H9 (cell line): ENCODE data around the gene FLRT2. TPM values are rescaled to one million over a fixed set of nuclear protein-coding genes. Genes with fewer than 3 reads are reported as not detected.

Experiments used
- DNase-seq: peaks from one replicate; pipeline ENCODE4 v3.0.0-alpha.2; 2017
- H2AFZ ChIP-seq: one replicate; pipeline ENCODE4 v1.6.1; 2013; ENCODE audit warnings: mild to moderate bottlenecking, low read length, control low read depth, moderate library complexity
- H2AK5ac ChIP-seq: 2 replicates; pipeline ENCODE4 v1.6.1; 2013; ENCODE audit warnings: low read length, control low read depth, mixed read lengths; ENCODE audit not compliant: insufficient read length
- H2BK120ac ChIP-seq: one replicate; pipeline ENCODE4 v1.6.1; 2013; ENCODE audit warnings: low read depth, mild to moderate bottlenecking, low read length, control low read depth, inconsistent platforms; ENCODE audit not compliant: poor library complexity, severe bottlenecking
- H2BK12ac ChIP-seq: 2 replicates; pipeline ENCODE4 v1.6.1; 2013; ENCODE audit warnings: low read length, control low read depth, mixed read lengths, low read depth; ENCODE audit not compliant: insufficient read length
- H2BK15ac ChIP-seq: 2 replicates; pipeline ENCODE4 v1.6.1; 2013; ENCODE audit warnings: low read depth, low read length, control low read depth
- H2BK20ac ChIP-seq: one replicate; pipeline ENCODE4 v1.6.1; 2013; ENCODE audit warnings: low read depth, mild to moderate bottlenecking, low read length, control low read depth, inconsistent platforms; ENCODE audit not compliant: poor library complexity, severe bottlenecking
- H2BK5ac ChIP-seq: 2 replicates; pipeline ENCODE4 v1.6.1; 2013; ENCODE audit warnings: low read length, control low read depth, mixed read lengths; ENCODE audit not compliant: insufficient read length
- H3K14ac ChIP-seq: 2 replicates; pipeline ENCODE4 v1.6.1; 2013; ENCODE audit warnings: low read length, control low read depth; ENCODE audit not compliant: insufficient read depth
- H3K18ac ChIP-seq: 2 replicates; pipeline ENCODE4 v1.6.1; 2013; ENCODE audit warnings: low read depth, mild to moderate bottlenecking, mixed read lengths, low read length, control low read depth; ENCODE audit not compliant: insufficient read length
- H3K23ac ChIP-seq: 2 replicates; pipeline ENCODE4 v1.6.1; 2013; ENCODE audit warnings: low read length, control low read depth, mixed read lengths, low read depth; ENCODE audit not compliant: insufficient read length
- H3K23me2 ChIP-seq: 2 replicates; pipeline ENCODE4 v1.6.1; 2013; ENCODE audit warnings: low read depth, mild to moderate bottlenecking, mixed read lengths, low read length, control low read depth; ENCODE audit not compliant: insufficient read length, poor library complexity, severe bottlenecking
- H3K27ac ChIP-seq: 2 replicates; pipeline ENCODE4 v1.5.1; 2013; ENCODE audit warnings: low read length, control low read depth, mixed read lengths, low read depth; ENCODE audit not compliant: insufficient read length
- H3K27me3 ChIP-seq: 2 replicates; pipeline ENCODE4 v1.6.1; 2013; ENCODE audit warnings: low read length, control low read depth, inconsistent platforms; ENCODE audit not compliant: insufficient read depth
- H3K4ac ChIP-seq: 2 replicates; pipeline ENCODE4 v1.6.1; 2013; ENCODE audit warnings: low read depth, mild to moderate bottlenecking, control low read depth, inconsistent platforms, low read length, moderate library complexity
- H3K4me1 ChIP-seq: 2 replicates; pipeline ENCODE4 v1.6.1; 2013; ENCODE audit warnings: low read length, control low read depth, inconsistent platforms; ENCODE audit not compliant: insufficient read depth
- H3K4me2 ChIP-seq: 2 replicates; pipeline ENCODE4 v1.6.1; 2013; ENCODE audit warnings: low read length, control low read depth, mixed read lengths; ENCODE audit not compliant: insufficient read length, insufficient read depth
- H3K56ac ChIP-seq: 2 replicates; pipeline ENCODE4 v1.6.1; 2013; ENCODE audit warnings: low read depth, mild to moderate bottlenecking, mixed read lengths, low read length, control low read depth; ENCODE audit not compliant: insufficient read length
- H3K79me1 ChIP-seq: 2 replicates; pipeline ENCODE4 v1.6.1; 2013; ENCODE audit warnings: low read depth, mild to moderate bottlenecking, moderate library complexity, low read length, control low read depth, inconsistent platforms; ENCODE audit not compliant: insufficient read depth, poor library complexity, severe bottlenecking
- H3K79me2 ChIP-seq: 2 replicates; pipeline ENCODE4 v1.6.1; 2013; ENCODE audit warnings: low read length, control low read depth, inconsistent platforms; ENCODE audit not compliant: insufficient read depth
- H3K9ac ChIP-seq: 2 replicates; pipeline ENCODE4 v1.6.1; 2013; ENCODE audit warnings: low read length, control low read depth, mixed read lengths; ENCODE audit not compliant: insufficient read length; ENCODE audit errors: extremely low read depth
- H3K9me3 ChIP-seq: one replicate; pipeline ENCODE4 v1.6.1; 2013; ENCODE audit warnings: low read depth, low read length, inconsistent platforms; ENCODE audit not compliant: control insufficient read depth
- H3T11ph ChIP-seq: one replicate; pipeline ENCODE4 v1.6.1; 2013; ENCODE audit warnings: mild to moderate bottlenecking, low read length, control low read depth, inconsistent platforms
- H4K20me1 ChIP-seq: one replicate; pipeline ENCODE4 v1.6.1; 2013; ENCODE audit not compliant: control insufficient read depth, insufficient read length, insufficient read depth
- H4K5ac ChIP-seq: 2 replicates; pipeline ENCODE4 v1.6.1; 2013; ENCODE audit warnings: low read depth, mild to moderate bottlenecking, mixed read lengths, low read length, control low read depth; ENCODE audit not compliant: insufficient read length
- H4K8ac ChIP-seq: replicated peaks from 2 replicates; pipeline ENCODE4 v1.6.1; 2013; ENCODE audit warnings: low read length, control low read depth, mixed read lengths, low read depth; ENCODE audit not compliant: insufficient read length
- H4K91ac ChIP-seq: 2 replicates; pipeline ENCODE4 v1.6.1; 2013; ENCODE audit warnings: low read depth, mild to moderate bottlenecking, moderate library complexity, mixed read lengths, low read length, control low read depth; ENCODE audit not compliant: insufficient read length
- H3K27ac Mint-ChIP-seq, 3 experiments: 2 replicates in 2 of 3; 3 replicates in 1 of 3; pipeline ENCODE4 v1.8.0; 2020 to 2021; ENCODE audit warnings: mixed read lengths in 3 of 3, mild to moderate bottlenecking in 1 of 3, moderate library complexity in 1 of 3
- H3K27me3 Mint-ChIP-seq: 2 replicates; pipeline ENCODE4 v1.8.0; 2021; ENCODE audit warnings: low read depth, mild to moderate bottlenecking, moderate library complexity, mixed read lengths
- H3K36me3 Mint-ChIP-seq, 3 experiments: 2 replicates in 2 of 3; 3 replicates in 1 of 3; pipeline ENCODE4 v1.8.0; 2020 to 2021; ENCODE audit warnings: low read depth in 3 of 3, mixed read lengths in 3 of 3; ENCODE audit not compliant: insufficient read depth in 1 of 3
- H3K4me1 Mint-ChIP-seq, 2 experiments: 2 replicates each; pipeline ENCODE4 v1.8.0; 2020; ENCODE audit warnings: mixed read lengths in 2 of 2
- H3K4me3 Mint-ChIP-seq, 2 experiments: 2 replicates in 1 of 2; 3 replicates in 1 of 2; pipeline ENCODE4 v1.8.0; 2020 to 2021; ENCODE audit warnings: mild to moderate bottlenecking in 2 of 2, mixed read lengths in 2 of 2, moderate library complexity in 1 of 2
- H3K9me3 Mint-ChIP-seq, 2 experiments: 2 replicates in 1 of 2; 3 replicates in 1 of 2; pipeline ENCODE4 v1.8.0; 2020; ENCODE audit warnings: mild to moderate bottlenecking in 2 of 2, mixed read lengths in 2 of 2, moderate library complexity in 1 of 2
- CTCF ChIP-seq: fragments of 200-600 bp; sonication (generic); conservative IDR thresholded peaks from 3 replicates; pipeline ENCODE4 v1.8.0; 2021; ENCODE audit warnings: antibody characterized with exemption, mild to moderate bottlenecking
- WGBS: extraction: QIAGEN DNeasy Blood & Tissue Kit; methylation state at CpG from one replicate; pipeline ENCODE4 v1.1.7; 2013; ENCODE audit warnings: missing lambda C conversion rate, low lambda C conversion rate, mixed read lengths; ENCODE audit not compliant: insufficient read length; ENCODE audit errors: extremely low coverage; 5-methylcytosine and 5-hydroxymethylcytosine counted together
- total RNA-seq: library from RNA; stranded (reverse); gene quantifications from 2 replicates; pipeline ENCODE4 v1.2.1, GENCODE V29; 2021

The FLRT2 gene
- total RNA-seq, 1 experiment from 2014 or later, result 3.3 TPM

GRCh38 chr14:85663256-85663655 is 133.3 kb downstream of the FLRT2 start:
- Mint-ChIP-seq H3K27me3 (no peaks in the 10 kb centered on the region), H3K4me1 (peaks cover 7 to 9% of the 10 kb centered on the region in 2 experiments; a peak in 2 of 4 replicates), H3K4me3 (no peak overlapping the region), H3K36me3 (no peaks in the 10 kb centered on the region), H3K9me3 (no peaks in the 10 kb centered on the region), H3K27ac (no peak overlapping the region)
- Histone ChIP-seq H3K9ac (no peak overlapping the region), H3K4me1 (no peaks in the 10 kb centered on the region), H3K79me1 (no peaks in the 10 kb centered on the region), H3K4me2 (no peak overlapping the region), H2BK120ac (no peak overlapping the region), H3K79me2 (no peaks in the 10 kb centered on the region), H3K27ac (no peak overlapping the region), H2AK5ac (no peak overlapping the region), H3K14ac (no peak overlapping the region), H3K23me2 (no peaks in the 10 kb centered on the region), H2AFZ (no peak overlapping the region), H4K91ac (no peak overlapping the region), H3K4ac (no peak overlapping the region), H4K8ac (no peak overlapping the region), H2BK15ac (no peak overlapping the region), H4K20me1 (no peaks in the 10 kb centered on the region), H2BK5ac (no peak overlapping the region), H2BK12ac (no peak overlapping the region), H3K9me3 (no peaks in the 10 kb centered on the region), H3K18ac (no peak overlapping the region), H3K27me3 (no peaks in the 10 kb centered on the region), H4K5ac (no peak overlapping the region), H3K23ac (no peak overlapping the region), H3T11ph (no peak overlapping the region), H2BK20ac (no peak overlapping the region), H3K56ac (no peak overlapping the region)
- no peak for TF ChIP-seq CTCF
- no CpG with 5 or more reads among the region's 2 CpGs for WGBS
- DNase-seq, result no peak
